ENCODE data around the gene CLTA.
"Not testable (repeated sequence)": the region's sequence is repeated elsewhere in the genome, so short reads cannot be mapped to it uniquely, and the experiment has no call there.

DNA sequence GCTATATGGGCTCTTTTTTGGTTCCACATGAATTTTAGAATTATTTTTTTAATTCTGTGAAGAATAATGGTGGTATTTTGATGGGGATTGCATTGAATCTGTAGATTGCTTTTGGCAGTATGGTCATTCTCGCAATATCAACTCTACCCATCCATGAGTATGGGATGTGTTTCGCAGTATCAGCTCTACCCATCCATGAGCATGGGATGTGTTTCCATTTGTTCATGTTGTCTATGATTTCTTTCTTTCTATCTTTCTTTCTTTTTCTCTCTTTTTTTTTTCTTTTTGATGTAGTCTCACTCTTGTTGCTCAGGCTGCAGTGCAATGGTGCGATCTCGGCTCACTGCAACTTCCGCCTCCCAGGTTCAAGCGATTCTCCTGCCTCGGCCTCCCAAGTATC lies 48.5 kb downstream of the CLTA start:
- not testable (repeated sequence) for TF ChIP-seq CTCF (conservative IDR thresholded peaks at IDR 0.05); EZH2 (IDR thresholded peaks at IDR 0.05; ENCODE audit: low read depth)

Measured in PC-9 (cell line).